ENCODE measurements around the gene CHERP.
"Not testable (repeated sequence)": the region's sequence is repeated elsewhere in the genome, so short reads cannot be mapped to it uniquely, and the experiment has no call there.

Gene CHERP

DNA sequence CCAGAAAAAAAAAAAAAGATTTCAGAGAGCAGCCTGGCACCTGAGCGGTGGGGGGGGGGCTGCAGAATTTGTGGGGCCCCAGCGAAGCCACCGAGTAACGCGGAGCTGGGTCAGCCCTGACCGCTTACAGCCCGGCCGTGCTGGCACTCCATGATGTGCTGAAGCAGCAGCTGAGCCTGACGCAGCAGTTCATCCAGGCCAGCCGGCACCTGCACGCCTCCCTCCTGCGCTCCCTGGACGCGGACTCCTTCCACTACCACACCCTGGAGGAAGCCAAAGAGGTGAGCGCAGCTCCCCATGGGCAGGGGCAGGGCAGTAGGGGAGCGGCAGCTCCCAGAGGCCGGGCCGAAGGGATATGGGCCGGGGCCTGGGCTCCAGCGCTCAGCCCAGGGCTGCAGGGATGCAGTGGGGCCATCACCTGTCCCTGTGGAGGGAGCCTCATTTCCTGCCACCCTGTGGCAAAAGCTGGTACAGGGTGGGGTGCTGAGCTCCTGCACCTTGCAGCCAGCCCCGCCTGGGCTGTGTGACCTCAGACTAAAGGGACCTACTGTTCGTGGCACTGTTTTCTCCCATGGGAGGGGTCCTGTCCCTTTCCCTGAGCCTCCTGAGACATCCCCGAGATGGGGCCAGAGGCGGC, 27.7 kb downstream of the CHERP start:
- H3K4me3 ChIP-seq (ENCODE audit: low read depth, low read length) = no peak overlapping the region
- TF ChIP-seq, protein P1, sequence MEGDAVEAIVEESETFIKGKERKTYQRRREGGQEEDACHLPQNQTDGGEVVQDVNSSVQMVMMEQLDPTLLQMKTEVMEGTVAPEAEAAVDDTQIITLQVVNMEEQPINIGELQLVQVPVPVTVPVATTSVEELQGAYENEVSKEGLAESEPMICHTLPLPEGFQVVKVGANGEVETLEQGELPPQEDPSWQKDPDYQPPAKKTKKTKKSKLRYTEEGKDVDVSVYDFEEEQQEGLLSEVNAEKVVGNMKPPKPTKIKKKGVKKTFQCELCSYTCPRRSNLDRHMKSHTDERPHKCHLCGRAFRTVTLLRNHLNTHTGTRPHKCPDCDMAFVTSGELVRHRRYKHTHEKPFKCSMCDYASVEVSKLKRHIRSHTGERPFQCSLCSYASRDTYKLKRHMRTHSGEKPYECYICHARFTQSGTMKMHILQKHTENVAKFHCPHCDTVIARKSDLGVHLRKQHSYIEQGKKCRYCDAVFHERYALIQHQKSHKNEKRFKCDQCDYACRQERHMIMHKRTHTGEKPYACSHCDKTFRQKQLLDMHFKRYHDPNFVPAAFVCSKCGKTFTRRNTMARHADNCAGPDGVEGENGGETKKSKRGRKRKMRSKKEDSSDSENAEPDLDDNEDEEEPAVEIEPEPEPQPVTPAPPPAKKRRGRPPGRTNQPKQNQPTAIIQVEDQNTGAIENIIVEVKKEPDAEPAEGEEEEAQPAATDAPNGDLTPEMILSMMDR (IDR thresholded peaks at IDR 0.05; ENCODE audit: low read depth, low read length, missing control alignments) = no peak
- in situ Hi-C loops (cut with HindIII; ENCODE audit: low sequenced_read_pairs) = no loop called here
- DNase-seq (ENCODE audit: low read depth) = no peak

DNA sequence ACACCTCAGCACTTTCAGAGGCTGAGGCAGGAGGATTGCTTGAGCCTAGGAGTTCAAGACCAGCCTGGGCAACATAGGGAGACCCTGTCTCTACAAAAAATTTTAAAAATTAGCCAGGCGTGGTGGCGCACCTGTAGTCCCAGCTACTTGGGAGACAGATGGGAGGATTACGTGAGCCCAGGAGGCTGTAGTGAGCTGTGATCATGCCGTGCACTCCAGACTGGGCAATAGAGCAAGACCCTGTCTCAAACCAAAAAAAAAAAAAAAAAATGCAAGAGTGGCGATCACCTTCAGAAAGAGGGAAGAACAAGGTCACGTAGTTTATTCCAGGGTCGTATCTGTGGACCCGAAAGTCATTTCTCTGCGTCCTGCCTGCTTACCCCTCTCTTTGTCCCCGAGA, 29.6 kb downstream of the CHERP start:
- H3K4me3 ChIP-seq (ENCODE audit: low read depth, low read length); DNase-seq (ENCODE audit: low read depth); in situ Hi-C loops (cut with HindIII; ENCODE audit: low sequenced_read_pairs): not testable (repeated sequence)

DNA sequence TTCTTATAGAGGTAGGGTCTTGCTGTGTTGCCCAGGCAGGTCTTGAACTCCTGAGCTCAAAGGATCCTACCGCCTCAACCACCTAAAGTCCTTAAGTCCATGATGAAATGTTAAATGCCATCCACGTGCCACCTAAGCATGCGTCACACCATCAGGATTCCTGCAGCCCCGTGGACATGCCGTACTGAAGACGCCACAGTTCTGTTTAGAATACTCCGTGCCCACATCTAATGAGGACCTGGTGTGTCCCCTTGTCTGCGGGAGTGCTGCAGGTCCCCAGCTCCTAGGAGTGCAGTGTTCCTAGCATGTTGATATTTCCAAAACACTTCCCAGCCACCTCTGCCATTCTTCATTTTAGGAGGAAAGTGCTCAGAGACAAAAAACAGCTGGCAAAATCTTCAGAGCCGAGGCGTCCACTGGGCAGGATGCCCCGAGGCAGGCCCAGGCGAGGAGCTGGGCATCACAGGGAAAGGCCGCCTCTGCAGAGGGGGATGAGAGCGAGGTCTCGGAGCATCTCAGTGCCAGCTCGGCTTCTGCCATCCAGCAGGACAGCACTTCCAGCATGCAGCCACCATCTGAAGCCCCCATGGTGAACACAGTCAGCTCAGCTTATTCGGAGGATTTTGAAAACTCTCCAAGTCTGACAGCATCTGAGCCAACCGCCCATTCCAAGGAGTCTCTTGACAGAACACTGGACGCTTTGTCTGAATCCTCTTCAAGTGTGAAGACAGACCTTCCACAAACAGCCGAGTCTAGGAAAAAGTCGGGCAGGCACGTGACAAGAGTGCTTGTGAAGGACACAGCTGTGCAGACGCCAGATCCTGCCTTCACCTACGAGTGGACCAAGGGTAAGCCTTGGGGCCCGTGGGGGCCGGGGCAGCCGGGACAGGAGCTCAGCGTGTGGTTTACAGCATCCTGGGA, 32.8 kb downstream of the CHERP start:
- TF ChIP-seq, protein P1 (IDR thresholded peaks at IDR 0.05; ENCODE audit: low read depth, low read length, missing control alignments) = no peak
- no peak overlapping the region for H3K4me3 ChIP-seq (ENCODE audit: low read depth, low read length)
- peak; percentile 26 for DNase-seq (ENCODE audit: low read depth)
- in situ Hi-C loops (cut with HindIII; ENCODE audit: low sequenced_read_pairs) = no loop called here

DNA sequence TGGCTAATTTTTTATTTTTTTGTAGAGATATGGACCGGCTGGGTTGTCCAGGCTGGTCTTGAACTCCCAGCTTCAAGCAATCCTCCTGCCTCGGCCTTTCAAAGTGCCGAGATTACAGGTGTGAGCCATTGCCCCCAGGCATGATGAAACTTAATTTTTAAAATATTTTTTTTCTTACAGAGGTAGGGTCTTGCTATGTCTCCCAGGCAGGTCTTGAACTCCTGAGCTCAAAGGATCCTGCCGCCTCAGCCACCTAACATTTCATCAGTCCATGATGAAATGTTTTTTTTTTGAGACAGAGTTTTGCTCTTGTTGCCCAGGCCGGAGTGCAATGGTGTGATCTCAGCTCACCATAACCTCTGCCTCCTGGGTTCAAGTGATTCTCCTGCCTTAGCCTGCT, 33.7 kb downstream of the CHERP start:
- TF ChIP-seq, protein P1 (IDR thresholded peaks at IDR 0.05; ENCODE audit: low read depth, low read length, missing control alignments) = no peak
- H3K4me3 ChIP-seq (ENCODE audit: low read depth, low read length) = no peak overlapping the region
- in situ Hi-C loops (cut with HindIII; ENCODE audit: low sequenced_read_pairs) = no loop called here
- no peak for DNase-seq (ENCODE audit: low read depth)

DNA sequence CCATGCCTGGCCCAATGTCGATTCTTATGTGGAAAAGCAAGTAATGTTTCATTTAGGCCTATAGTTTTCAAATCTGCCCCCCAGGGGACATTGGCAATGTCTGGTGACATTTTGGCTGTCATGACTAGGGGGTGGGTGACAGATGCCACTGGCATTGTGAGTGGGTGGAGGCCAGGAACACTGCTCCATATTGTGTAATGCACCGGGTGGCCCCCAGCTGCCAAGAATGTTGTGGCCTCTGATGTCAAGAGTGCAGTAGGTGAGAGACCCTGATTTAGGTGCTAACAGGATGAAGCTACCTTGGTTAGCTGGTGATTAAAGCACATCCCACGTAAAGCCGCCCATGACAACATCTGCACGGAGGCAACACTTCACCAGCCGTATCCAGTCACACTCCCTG, 35.3 kb downstream of the CHERP start:
- H3K4me3 ChIP-seq (ENCODE audit: low read depth, low read length) = no peak overlapping the region
- DNase-seq (ENCODE audit: low read depth) = no peak
- in situ Hi-C loops (cut with HindIII; ENCODE audit: low sequenced_read_pairs) = no loop called here
- TF ChIP-seq, protein P1 (IDR thresholded peaks at IDR 0.05; ENCODE audit: low read depth, low read length, missing control alignments) = no peak

DNA sequence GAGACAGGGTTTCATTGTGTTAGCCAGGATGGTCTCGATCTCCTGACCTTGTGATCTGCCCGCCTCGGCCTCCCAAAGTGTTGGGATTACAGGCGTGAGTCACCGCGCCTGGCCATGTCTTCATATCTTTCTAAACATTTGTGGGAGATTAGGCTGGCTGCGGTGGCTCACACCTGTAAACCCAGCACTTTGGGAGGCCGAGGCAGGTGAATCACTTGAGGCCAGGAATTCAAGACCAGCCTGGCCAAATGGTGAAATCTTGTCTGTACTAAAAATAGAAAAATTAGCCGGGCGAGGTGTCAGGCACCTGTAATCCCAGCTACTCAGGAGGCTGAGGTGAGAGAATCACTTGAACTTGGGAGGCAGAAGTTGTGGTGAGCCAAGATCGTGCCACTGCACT, 36.1 kb downstream of the CHERP start:
- in situ Hi-C loops (cut with HindIII; ENCODE audit: low sequenced_read_pairs); H3K4me3 ChIP-seq (ENCODE audit: low read depth, low read length); DNase-seq (ENCODE audit: low read depth): not testable (repeated sequence)

DNA sequence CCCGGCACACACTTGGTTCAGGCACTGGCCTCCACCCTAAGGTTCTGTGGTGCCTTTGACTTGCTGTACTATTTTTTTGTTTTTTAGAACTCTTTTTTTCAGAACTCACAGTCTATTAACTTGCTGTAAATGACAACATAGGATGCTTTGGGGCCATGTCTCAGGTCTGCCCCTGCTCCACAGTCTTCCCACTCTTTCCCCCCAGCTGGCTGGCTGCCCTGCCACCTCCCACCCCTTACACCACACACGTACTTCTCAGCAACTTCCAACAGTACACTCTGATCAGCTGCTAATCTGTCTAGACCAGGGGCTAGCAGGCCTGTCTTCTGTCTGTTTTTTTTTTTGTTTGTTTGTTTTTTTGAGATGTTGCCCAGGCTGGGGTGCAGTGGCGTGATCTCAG, 38.0 kb downstream of the CHERP start:
- no peak for DNase-seq (ENCODE audit: low read depth)
- in situ Hi-C loops (cut with HindIII; ENCODE audit: low sequenced_read_pairs) = no loop called here
- TF ChIP-seq, protein P1 (IDR thresholded peaks at IDR 0.05; ENCODE audit: low read depth, low read length, missing control alignments) = no peak
- no peak overlapping the region for H3K4me3 ChIP-seq (ENCODE audit: low read depth, low read length)
